ENCODE data around the gene ZBED3. TPM values are rescaled to one million over a fixed set of nuclear protein-coding genes. Genes with fewer than 3 reads are reported as not detected.

Gene ZBED3
- total RNA-seq, 1 donor from 2014 or later: 6.0 TPM

GRCh38 chr5:77028631-77029375 lies 58.3 kb downstream of the ZBED3 start:
- H4K20me1 ChIP-seq (ENCODE audit: insufficient read depth, low read length): peaks cover 6% of the 10 kb centered on the region
- peaks cover 10% of the 10 kb centered on the region for H3K4me1 ChIP-seq (ENCODE audit: insufficient read depth, low read length)
- peaks cover 7% of the 10 kb centered on the region for H3K4me1 Mint-ChIP-seq (ENCODE audit: low read depth, unreplicated experiment)
- no peak for DNase-seq (ENCODE audit: low read depth)
- H3K27me3 Mint-ChIP-seq (ENCODE audit: low read depth, unreplicated experiment): no peaks in the 10 kb centered on the region
- no peak overlapping the region for H3K27ac ChIP-seq (ENCODE audit: low read depth, low read length)
- no peak overlapping the region for H3K27ac Mint-ChIP-seq (ENCODE audit: unreplicated experiment)
- FAIRE-seq: no peak
- H3K9me3 ChIP-seq (ENCODE audit: insufficient read depth, low read depth, low read length): peaks cover 7% of the 10 kb centered on the region
- H3K36me3 Mint-ChIP-seq (ENCODE audit: low read depth, unreplicated experiment): no peaks in the 10 kb centered on the region
- peaks cover 24% of the 10 kb centered on the region for H3K79me2 ChIP-seq (ENCODE audit: insufficient read depth, low read length)
- TF ChIP-seq EZH2 (IDR thresholded peaks at IDR 0.05; ENCODE audit: insufficient read depth, low read length): no peak
- no peak for TF ChIP-seq CTCF (IDR thresholded peaks at IDR 0.05; ENCODE audit: insufficient read depth, low read depth, low read length)
- no peaks in the 10 kb centered on the region for H3K27me3 ChIP-seq (ENCODE audit: insufficient read depth, low read length)
- H3K4me2 ChIP-seq (ENCODE audit: low read length): no peak overlapping the region
- no peaks in the 10 kb centered on the region for H3K36me3 ChIP-seq (ENCODE audit: insufficient read depth, low read length)
- no peak overlapping the region for H2AFZ ChIP-seq (ENCODE audit: low read depth, low read length)
- H3K4me3 ChIP-seq (ENCODE audit: insufficient read depth, low read depth, low read length): no peak overlapping the region
- no peak overlapping the region for H3K4me3 Mint-ChIP-seq (ENCODE audit: unreplicated experiment)
- H3K9ac ChIP-seq (ENCODE audit: low read length): no peak overlapping the region
- peaks cover 10% of the 10 kb centered on the region for H3K9me3 Mint-ChIP-seq (ENCODE audit: unreplicated experiment)

- Histone ChIP-seq H3K9me3 (ENCODE audit: insufficient read depth, low read depth, low read length) (peaks cover 5% of the 10 kb centered on the region), H4K20me1 (ENCODE audit: insufficient read depth, low read length) (no peaks in the 10 kb centered on the region), H3K27me3 (ENCODE audit: insufficient read depth, low read length) (peaks cover 3% of the 10 kb centered on the region), H2AFZ (ENCODE audit: low read depth, low read length) (no peak overlapping the region), H3K36me3 (ENCODE audit: insufficient read depth, low read length) (no peaks in the 10 kb centered on the region), H3K4me3 (ENCODE audit: insufficient read depth, low read depth, low read length) (no peak overlapping the region), H3K4me2 (ENCODE audit: low read length) (no peak overlapping the region), H3K27ac (ENCODE audit: low read depth, low read length) (no peak overlapping the region), H3K4me1 (ENCODE audit: insufficient read depth, low read length) (no peaks in the 10 kb centered on the region), H3K79me2 (ENCODE audit: insufficient read depth, low read length) (no peaks in the 10 kb centered on the region), H3K9ac (ENCODE audit: low read length) (no peak overlapping the region)
- H3K36me3 Mint-ChIP-seq (ENCODE audit: low read depth, unreplicated experiment): no peaks in the 10 kb centered on the region
- H3K27ac Mint-ChIP-seq (ENCODE audit: unreplicated experiment): no peak overlapping the region
- no peak for FAIRE-seq
- DNase-seq (ENCODE audit: low read depth): no peak
- H3K4me1 Mint-ChIP-seq (ENCODE audit: low read depth, unreplicated experiment): no peaks in the 10 kb centered on the region
- H3K27me3 Mint-ChIP-seq (ENCODE audit: low read depth, unreplicated experiment): no peaks in the 10 kb centered on the region
- peaks cover 10% of the 10 kb centered on the region for H3K9me3 Mint-ChIP-seq (ENCODE audit: unreplicated experiment)
- H3K4me3 Mint-ChIP-seq (ENCODE audit: unreplicated experiment): no peak overlapping the region
- TF ChIP-seq EZH2 (IDR thresholded peaks at IDR 0.05; ENCODE audit: insufficient read depth, low read length): no peak
- no peak for TF ChIP-seq CTCF (IDR thresholded peaks at IDR 0.05; ENCODE audit: insufficient read depth, low read depth, low read length)
Observed at GRCh38 chr5:77024490-77024889, 62.6 kb downstream of the ZBED3 start.
